Measurements from ENCODE around the gene NRG3. TPM values are rescaled to one million over a fixed set of nuclear protein-coding genes. Genes with fewer than 3 reads are reported as not detected.

Gene NRG3
- total RNA-seq, 2 donors from 2014 or later = not detected

DNA sequence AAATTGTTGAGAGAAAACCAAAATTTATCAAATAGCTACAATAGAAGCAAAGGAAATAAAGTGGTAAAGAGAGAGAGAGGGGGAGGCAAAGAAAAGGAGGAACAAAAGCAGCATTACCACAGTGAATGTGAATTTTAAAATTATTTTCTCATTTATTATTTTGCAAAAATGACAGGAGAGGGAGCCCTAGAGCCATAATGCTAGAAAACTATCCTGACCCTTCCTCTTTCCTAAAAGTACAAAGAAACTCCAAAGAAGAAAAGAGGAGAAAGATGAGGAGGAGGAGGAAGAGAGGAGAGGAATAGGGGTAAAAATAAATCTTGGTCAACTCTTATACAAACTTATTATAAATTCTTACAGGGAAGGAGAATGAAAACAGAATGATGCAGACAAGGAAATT lies 921.5 kb downstream of the NRG3 start:
- no peak for ATAC-seq

GRCh38 chr10:82801289-82801688 lies 926.3 kb downstream of the NRG3 start:
- H3K36me3 Mint-ChIP-seq = no peaks in the 10 kb centered on the region
- H3K27ac Mint-ChIP-seq = no peak overlapping the region
- no peak for ATAC-seq

More for the DNA sequence above, 921.5 kb downstream of the NRG3 start:
- Mint-ChIP-seq H3K9me3 (peaks cover 0 to 10% of the 10 kb centered on the region in 2 donors), H3K36me3 (no peaks in the 10 kb centered on the region), H3K27ac (no peak overlapping the region)
- DNase-seq (ENCODE audit: low spot score in 2 of 2) = no peak

DNA sequence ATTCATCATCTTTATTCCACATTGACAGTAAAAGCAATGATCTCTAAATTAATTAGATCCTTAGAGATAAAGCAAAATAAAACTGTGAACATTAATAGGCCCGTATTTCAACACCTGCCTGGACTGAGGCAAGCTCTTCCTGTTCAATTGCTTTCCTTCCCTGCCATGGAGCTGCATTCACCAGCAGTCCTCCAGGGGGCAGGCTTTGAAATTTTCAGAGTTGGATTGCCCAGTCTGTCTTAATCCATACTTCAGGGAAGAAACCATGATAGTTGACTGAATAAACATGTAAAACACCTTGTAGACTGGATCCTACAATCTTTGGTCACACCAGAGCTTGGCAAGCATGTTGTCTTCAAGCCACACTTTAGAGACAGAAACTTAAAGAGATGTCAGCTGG lies 936.6 kb downstream of the NRG3 start:
- Mint-ChIP-seq H3K36me3 (no peaks in the 10 kb centered on the region), H3K27ac (no peak overlapping the region), H3K9me3 (peaks cover 8% of the 10 kb centered on the region in 2 donors)
- no peak for ATAC-seq
- no peak for DNase-seq (ENCODE audit: low spot score in 2 of 2)

More at GRCh38 chr10:82801289-82801688, 926.3 kb downstream of the NRG3 start:
- H3K9me3 Mint-ChIP-seq = peaks cover 4 to 5% of the 10 kb centered on the region in 2 donors
- no peak for DNase-seq (ENCODE audit: low spot score in 2 of 2)

DNA sequence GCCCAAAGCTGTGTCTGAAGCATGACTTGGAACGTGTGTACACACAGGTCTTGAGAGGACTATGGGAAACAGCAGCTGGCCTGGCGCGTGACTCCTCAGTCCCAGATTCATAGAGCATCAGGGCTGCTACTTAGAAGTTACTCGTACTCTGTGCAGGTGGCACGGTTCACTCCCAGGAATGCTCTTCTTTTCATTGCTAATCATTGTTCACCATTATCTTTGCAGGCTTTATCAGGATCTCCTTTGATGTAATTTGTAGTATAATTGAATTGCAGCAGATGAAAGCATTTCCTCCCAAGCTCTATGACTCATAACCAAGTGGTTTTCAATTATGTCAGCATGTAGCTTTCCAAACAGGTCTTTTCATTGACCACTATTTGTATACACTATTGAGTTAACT lies 938.9 kb downstream of the NRG3 start:
- Mint-ChIP-seq H3K9me3 (peaks cover 14 to 18% of the 10 kb centered on the region in 2 donors), H3K27ac (no peak overlapping the region), H3K36me3 (peaks cover 0 to 4% of the 10 kb centered on the region in 2 donors)
- DNase-seq (ENCODE audit: low spot score in 2 of 2) = no peak
- ATAC-seq = no peak

DNA sequence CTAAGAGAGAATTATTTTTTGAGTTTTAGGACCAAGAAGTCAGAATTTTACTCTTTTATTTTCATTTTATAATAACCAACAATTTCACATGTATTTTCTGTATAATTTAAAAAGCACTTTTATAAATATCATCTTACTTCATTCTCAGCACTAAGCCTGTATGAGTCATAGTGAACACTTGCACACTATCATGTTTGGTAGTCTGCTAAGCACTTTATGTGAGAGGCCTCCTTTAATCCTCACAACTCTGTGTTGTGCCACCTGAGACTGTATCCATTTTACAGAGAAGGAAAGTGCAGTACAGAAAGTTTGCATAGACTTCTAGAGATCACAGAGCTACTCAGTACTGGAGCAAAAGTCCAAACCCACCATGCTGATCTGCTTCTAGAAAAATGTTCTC lies 939.6 kb downstream of the NRG3 start:
- H3K9me3 Mint-ChIP-seq = peaks cover 16 to 18% of the 10 kb centered on the region in 2 donors
- no peak overlapping the region for H3K27ac Mint-ChIP-seq
- no peak for ATAC-seq
- H3K36me3 Mint-ChIP-seq = peaks cover 0 to 4% of the 10 kb centered on the region in 2 donors
- DNase-seq (ENCODE audit: low spot score in 2 of 2) = no peak

- ATAC-seq (no peak), DNase-seq (ENCODE audit: low spot score in 2 of 2) (no peak)
- Mint-ChIP-seq H3K9me3 (peaks cover 18 to 19% of the 10 kb centered on the region in 2 donors), H3K27ac (no peak overlapping the region), H3K36me3 (peaks cover 0 to 4% of the 10 kb centered on the region in 2 donors)
These were observed 940.7 kb downstream of the NRG3 start for GRCh38 chr10:82815680-82816079.

DNA sequence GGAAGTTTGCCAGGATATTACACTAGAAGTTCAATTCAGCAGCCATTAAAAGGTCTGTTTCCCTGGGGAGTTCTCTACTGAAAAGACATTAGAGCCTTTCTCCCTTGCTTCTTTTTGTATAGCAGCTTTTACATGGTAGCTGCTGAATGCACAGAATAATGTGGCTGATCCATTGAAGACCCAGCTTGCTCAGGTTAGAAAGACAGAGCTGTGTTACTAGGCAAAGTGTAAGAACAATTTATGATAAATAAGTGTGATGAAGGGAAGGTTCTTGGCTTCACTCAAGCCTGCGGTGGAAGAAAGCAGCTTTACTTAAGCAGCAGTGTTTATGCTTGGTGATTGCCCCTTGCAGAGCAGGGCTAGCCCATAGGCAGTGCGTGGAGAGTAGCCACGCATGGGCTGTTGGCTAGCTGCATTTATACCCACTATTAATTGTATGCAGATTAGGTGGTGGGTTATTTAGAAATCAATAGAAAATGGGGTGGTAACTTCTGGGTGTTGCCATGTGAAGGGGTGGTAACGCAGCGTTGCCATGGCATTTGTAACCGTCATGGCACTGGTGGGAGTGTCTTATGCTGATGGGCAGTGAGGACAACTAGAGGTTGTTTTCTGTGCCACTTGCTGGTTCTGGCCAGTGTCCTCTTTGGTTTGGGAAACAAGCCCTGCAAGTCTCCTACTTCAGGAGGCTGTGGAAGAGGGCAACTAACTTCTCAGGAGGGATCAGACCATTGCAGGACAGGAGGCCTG lies 942.9 kb downstream of the NRG3 start:
- Mint-ChIP-seq H3K9me3 (peaks cover 16 to 18% of the 10 kb centered on the region in 2 donors), H3K27ac (no peak overlapping the region)

GRCh38 chr10:82821043-82821442 lies 946.0 kb downstream of the NRG3 start:
- no peak overlapping the region for H3K27ac Mint-ChIP-seq
- no peak for ATAC-seq
- peaks cover 9 to 11% of the 10 kb centered on the region in 2 donors for H3K9me3 Mint-ChIP-seq
- peaks cover 0 to 4% of the 10 kb centered on the region in 2 donors for H3K36me3 Mint-ChIP-seq
- no peak for DNase-seq (ENCODE audit: low spot score in 2 of 2)

More for the DNA sequence above, 942.9 kb downstream of the NRG3 start:
- DNase-seq (ENCODE audit: low spot score in 2 of 2) (no peak), ATAC-seq (no peak)
- peaks cover 0 to 4% of the 10 kb centered on the region in 2 donors for H3K36me3 Mint-ChIP-seq

GRCh38 chr10:82826132-82826531 lies 951.1 kb downstream of the NRG3 start:
- Mint-ChIP-seq H3K27ac (no peak overlapping the region), H3K9me3 (no peaks in the 10 kb centered on the region), H3K36me3 (no peaks in the 10 kb centered on the region)
- DNase-seq (ENCODE audit: low spot score in 2 of 2) (no peak), ATAC-seq (no peak)

GRCh38 chr10:82827901-82828300 lies 952.9 kb downstream of the NRG3 start:
- no peak for ATAC-seq
- Mint-ChIP-seq H3K27ac (no peak overlapping the region), H3K9me3 (peaks cover 0 to 2% of the 10 kb centered on the region in 2 donors), H3K36me3 (no peaks in the 10 kb centered on the region)
- DNase-seq (ENCODE audit: low spot score in 2 of 2) = no peak

- Mint-ChIP-seq H3K36me3 (no peaks in the 10 kb centered on the region), H3K9me3 (peaks cover 14 to 20% of the 10 kb centered on the region in 2 donors), H3K27ac (no peak overlapping the region)
- DNase-seq (ENCODE audit: low spot score in 2 of 2) (no peak), ATAC-seq (no peak)
These were observed 972.2 kb downstream of the NRG3 start for GRCh38 chr10:82847242-82847641.

DNA sequence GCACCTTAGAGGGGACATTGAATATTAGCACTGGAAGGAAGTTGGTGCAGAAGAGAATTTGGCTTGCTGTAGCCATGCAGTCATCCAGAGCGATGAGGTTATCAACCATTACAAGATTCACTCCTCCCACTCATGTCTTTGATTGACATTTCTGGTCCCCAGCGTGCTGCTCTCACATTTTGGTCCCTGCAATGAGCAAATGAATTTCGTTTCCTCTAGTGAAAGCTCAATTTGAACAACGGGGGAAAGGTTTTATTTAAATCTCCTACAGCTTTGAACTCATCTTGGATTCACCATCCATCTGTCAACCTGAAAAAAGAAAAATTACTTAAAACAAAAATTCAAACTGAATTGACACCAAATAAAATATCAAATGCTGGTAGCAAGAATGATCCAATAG lies 975.2 kb downstream of the NRG3 start:
- DNase-seq (ENCODE audit: low spot score in 2 of 2) = no peak
- no peak overlapping the region for H3K27ac Mint-ChIP-seq
- no peaks in the 10 kb centered on the region for H3K36me3 Mint-ChIP-seq
- H3K9me3 Mint-ChIP-seq = peaks cover 19 to 23% of the 10 kb centered on the region in 2 donors
- ATAC-seq = no peak

- Mint-ChIP-seq H3K9me3 (peaks cover 12 to 14% of the 10 kb centered on the region in 2 donors), H3K27ac (no peak overlapping the region), H3K36me3 (no peaks in the 10 kb centered on the region)
- no peak for ATAC-seq
- DNase-seq (ENCODE audit: low spot score in 2 of 2) = no peak
These were observed 982.1 kb downstream of the NRG3 start for GRCh38 chr10:82856957-82857613.

GRCh38 chr10:82861889-82862288 lies 986.9 kb downstream of the NRG3 start:
- no peaks in the 10 kb centered on the region for H3K36me3 Mint-ChIP-seq
- ATAC-seq (no peak), DNase-seq (ENCODE audit: low spot score in 2 of 2) (no peak)
- peaks cover 18 to 24% of the 10 kb centered on the region in 2 donors for H3K9me3 Mint-ChIP-seq
- no peak overlapping the region for H3K27ac Mint-ChIP-seq

- no peak for ATAC-seq
- no peak for DNase-seq (ENCODE audit: low spot score in 2 of 2)
These were observed 990.4 kb downstream of the NRG3 start for GRCh38 chr10:82865366-82865765.

DNA sequence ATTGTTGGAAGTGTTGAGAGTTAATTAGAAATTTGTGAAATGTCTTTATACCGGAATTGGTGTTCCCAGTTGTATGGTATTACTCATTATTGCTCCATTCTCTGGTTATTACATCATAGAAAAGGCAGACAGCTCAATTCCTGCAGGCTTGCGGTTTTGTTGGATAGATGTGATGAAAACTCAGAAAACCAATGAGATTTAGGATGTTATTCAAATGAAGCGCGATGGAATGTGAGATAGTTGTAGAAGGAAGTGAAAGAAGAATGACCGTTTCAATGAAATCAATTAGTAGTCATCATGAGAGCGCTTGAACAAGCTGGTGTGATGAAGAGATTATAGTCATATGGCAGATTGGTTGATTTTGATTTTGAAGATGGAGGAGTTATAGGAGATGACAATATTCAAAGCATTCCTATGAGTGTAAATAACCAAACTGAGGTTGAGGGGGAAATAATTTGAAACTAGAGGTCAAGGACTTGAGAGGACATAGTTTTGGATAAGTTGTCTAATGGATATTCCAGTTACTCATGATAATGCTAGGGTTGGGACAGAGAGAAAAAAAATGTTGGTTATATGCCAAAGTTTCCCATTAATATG lies 991.5 kb downstream of the NRG3 start:
- ATAC-seq (no peak), DNase-seq (ENCODE audit: low spot score in 2 of 2) (no peak)
- H3K9me3 Mint-ChIP-seq = peaks cover 15 to 21% of the 10 kb centered on the region in 2 donors
- H3K27ac Mint-ChIP-seq = no peak overlapping the region
- no peaks in the 10 kb centered on the region for H3K36me3 Mint-ChIP-seq

More at GRCh38 chr10:82865366-82865765, 990.4 kb downstream of the NRG3 start:
- H3K36me3 Mint-ChIP-seq = no peaks in the 10 kb centered on the region
- peaks cover 20 to 21% of the 10 kb centered on the region in 2 donors for H3K9me3 Mint-ChIP-seq
- no peak overlapping the region for H3K27ac Mint-ChIP-seq

GRCh38 chr10:82867056-82867455 lies 992.1 kb downstream of the NRG3 start:
- H3K36me3 Mint-ChIP-seq = no peaks in the 10 kb centered on the region
- H3K27ac Mint-ChIP-seq = no peak overlapping the region
- peaks cover 15 to 21% of the 10 kb centered on the region in 2 donors for H3K9me3 Mint-ChIP-seq
- no peak for DNase-seq (ENCODE audit: low spot score in 2 of 2)
- no peak for ATAC-seq

Measured in activated naive CD4-positive, alpha-beta T cell treated with anti-CD3 and anti-CD28 coated beads, Interleukin-2, amount 50 U/mL, for 72 hours (primary cell).